H1 (cell line): ENCODE data around the gene MRPS24. TPM values are rescaled to one million over a fixed set of nuclear protein-coding genes. Genes with fewer than 3 reads are reported as not detected.
"Not testable (repeated sequence)": the region's sequence is repeated elsewhere in the genome, so short reads cannot be mapped to it uniquely, and the experiment has no call there.

Source experiments
- CTCF ChIA-PET: fragments of 300-600 bp; sonication (Branson Sonifier 250); formaldehyde crosslinking; loops from one replicate; lab custom pipeline; 2021; ENCODE audit not compliant: partially characterized antibody; lab: Charles Lee
- POLR2A ChIA-PET: fragments of 300-600 bp; sonication (Branson Sonifier 250); formaldehyde crosslinking; loops from one replicate; lab custom pipeline; 2021; ENCODE audit warnings: inconsistent platforms; ENCODE audit not compliant: partially characterized antibody; lab: Charles Lee
- DNase-seq, 2 experiments: peaks; one replicate each; pipeline versions ENCODE4 v3.0.0 to v3.0.0-alpha.2; 2010 to 2022; ENCODE audit warnings: low spot score in 2 of 2, low read depth in 1 of 2, mixed read lengths in 1 of 2
- FAIRE-seq: peaks from 2 replicates; lab custom pipeline; 2011; peaks lifted over from hg19 to GRCh38; lab: Jason Lieb, UNC
- H2AFZ ChIP-seq: 2 replicates; pipeline ENCODE4 v1.8.1; 2012; ENCODE audit warnings: low read length, inconsistent platforms
- H2AK5ac ChIP-seq: 2 replicates; pipeline ENCODE4 v1.6.1; 2013; ENCODE audit warnings: low read depth, low read length
- H2BK120ac ChIP-seq: replicated peaks from 2 replicates; pipeline ENCODE3; 2013; ENCODE audit warnings: low read depth, low read length, inconsistent platforms
- H2BK12ac ChIP-seq: 2 replicates; pipeline ENCODE4 v1.6.1; 2013; ENCODE audit warnings: low read depth, low read length
- H2BK15ac ChIP-seq: 2 replicates; pipeline ENCODE4 v1.6.1; 2013; ENCODE audit warnings: low read length
- H2BK20ac ChIP-seq: 2 replicates; pipeline ENCODE4 v1.6.1; 2013; ENCODE audit warnings: low read length
- H2BK5ac ChIP-seq: 2 replicates; pipeline ENCODE4 v1.6.1; 2013; ENCODE audit warnings: low read depth, low read length
- H3K14ac ChIP-seq: 2 replicates; pipeline ENCODE4 v1.6.1; 2013; ENCODE audit warnings: inconsistent platforms; ENCODE audit not compliant: insufficient read length
- H3K18ac ChIP-seq: 2 replicates; pipeline ENCODE4 v1.6.1; 2013; ENCODE audit warnings: low read length; ENCODE audit errors: extremely low read depth
- H3K23ac ChIP-seq: 2 replicates; pipeline ENCODE4 v1.6.1; 2013; ENCODE audit warnings: inconsistent platforms; ENCODE audit not compliant: insufficient read length
- H3K23me2 ChIP-seq: 2 replicates; pipeline ENCODE4 v1.6.1; 2013; ENCODE audit warnings: low read depth, low read length
- H3K27ac ChIP-seq: 2 replicates; pipeline ENCODE4 v1.6.1; 2011; ENCODE audit warnings: low read depth, low read length, inconsistent platforms
- H3K27me3 ChIP-seq, 4 experiments: replicated peaks in 1 of 4; 1 replicate in 1 of 4; 2 replicates in 3 of 4; pipeline versions ENCODE4 v1.6.1 to v1.8.1; 2011 to 2013; ENCODE audit warnings: low read length in 3 of 4, mild to moderate bottlenecking in 3 of 4, inconsistent platforms in 2 of 4, mixed read lengths in 2 of 4, moderate library complexity in 1 of 4; ENCODE audit not compliant: control insufficient read depth in 3 of 4, insufficient read depth in 3 of 4; ENCODE audit errors: extremely low read depth in 1 of 4
- H3K36me3 ChIP-seq, 4 experiments: 2 replicates each; pipeline versions ENCODE4 v1.6.1 to v1.8.1; 2011 to 2013; ENCODE audit warnings: mild to moderate bottlenecking in 4 of 4, low read length in 3 of 4, moderate library complexity in 2 of 4, control low read depth in 1 of 4, inconsistent platforms in 1 of 4; ENCODE audit not compliant: insufficient read depth in 4 of 4, control insufficient read depth in 2 of 4
- H3K4ac ChIP-seq: replicated peaks from 2 replicates; pipeline ENCODE3; 2013; ENCODE audit warnings: low read length, low read depth, mixed read lengths, inconsistent platforms; ENCODE audit not compliant: insufficient read length
- H3K4me1 ChIP-seq, 4 experiments: replicated peaks in 1 of 4; 1 replicate in 1 of 4; 2 replicates in 3 of 4; pipeline versions ENCODE4 v1.6.1 to v1.8.1; 2011 to 2013; ENCODE audit warnings: low read length in 3 of 4, inconsistent platforms in 2 of 4, mixed read lengths in 1 of 4; ENCODE audit not compliant: insufficient read depth in 4 of 4, control insufficient read depth in 3 of 4
- H3K4me2 ChIP-seq, 2 experiments: 2 replicates each; pipeline versions ENCODE4 v1.6.1 to v1.8.1; 2011 to 2013; ENCODE audit warnings: low read depth in 2 of 2, low read length in 2 of 2, control low read depth in 1 of 2, inconsistent platforms in 1 of 2, mild to moderate bottlenecking in 1 of 2; ENCODE audit not compliant: insufficient read depth in 1 of 2
- H3K4me3 ChIP-seq, 4 experiments: fragments of 200-600, 300-600 bp in 1 of 4; sonication (generic), shearing (Covaris generic), sonication (Bioruptor Twin) in 1 of 4; 2 replicates each; pipeline versions ENCODE4 v1.5.1 to v1.8.1; 2011 to 2016; ENCODE audit warnings: low read length in 4 of 4, low read depth in 3 of 4, control low read depth in 2 of 4, inconsistent platforms in 2 of 4, mild to moderate bottlenecking in 2 of 4, mixed read lengths in 1 of 4, moderate library complexity in 1 of 4; ENCODE audit not compliant: insufficient read depth in 2 of 4; ENCODE audit errors: extremely low read depth in 1 of 4
- H3K56ac ChIP-seq: replicated peaks from 2 replicates; pipeline ENCODE3; 2013; ENCODE audit warnings: low read depth, mild to moderate bottlenecking, mixed read lengths, low read length, inconsistent platforms; ENCODE audit not compliant: insufficient read length
- H3K79me1 ChIP-seq: 2 replicates; pipeline ENCODE4 v1.6.1; 2013; ENCODE audit warnings: low read depth, low read length, control low read depth
- H3K79me2 ChIP-seq, 2 experiments: 2 replicates each; pipeline versions ENCODE4 v1.6.1 to v1.8.1; 2012 to 2013; ENCODE audit warnings: low read length in 2 of 2, mild to moderate bottlenecking in 2 of 2, inconsistent platforms in 1 of 2; ENCODE audit not compliant: insufficient read depth in 2 of 2, control insufficient read depth in 1 of 2
- H3K9ac ChIP-seq, 4 experiments: replicated peaks in 1 of 4; 1 replicate in 1 of 4; 2 replicates in 3 of 4; pipeline versions ENCODE4 v1.6.1 to v1.8.1; 2011 to 2013; ENCODE audit warnings: low read depth in 3 of 4, low read length in 3 of 4, control low read depth in 2 of 4, mild to moderate bottlenecking in 2 of 4, moderate library complexity in 2 of 4, inconsistent platforms in 1 of 4; ENCODE audit errors: extremely low read depth in 1 of 4
- H3K9me3 ChIP-seq, 2 experiments: 2 replicates each; pipeline versions ENCODE4 v1.6.1 to v1.8.1; 2012 to 2013; ENCODE audit warnings: mild to moderate bottlenecking in 2 of 2, moderate library complexity in 2 of 2, control low read depth in 1 of 2, inconsistent platforms in 1 of 2, low read depth in 1 of 2, low read length in 1 of 2, mixed read lengths in 1 of 2; ENCODE audit not compliant: insufficient read depth in 2 of 2
- H4K20me1 ChIP-seq, 2 experiments: replicated peaks in 1 of 2; 2 replicates each; pipeline versions ENCODE3 to v1.8.1; 2011 to 2013; ENCODE audit warnings: inconsistent platforms in 2 of 2, low read length in 2 of 2, mild to moderate bottlenecking in 1 of 2; ENCODE audit not compliant: insufficient read depth in 2 of 2, control insufficient read depth in 1 of 2
- H4K5ac ChIP-seq: 2 replicates; pipeline ENCODE4 v1.6.1; 2013; ENCODE audit warnings: low read length, low read depth, mixed read lengths, inconsistent platforms; ENCODE audit not compliant: insufficient read length
- H4K8ac ChIP-seq: 2 replicates; pipeline ENCODE4 v1.8.0; 2013; ENCODE audit warnings: mild to moderate bottlenecking, moderate library complexity, low read length, inconsistent platforms; ENCODE audit not compliant: insufficient read depth; ENCODE audit errors: extremely low read depth
- H4K91ac ChIP-seq: replicated peaks from 2 replicates; pipeline ENCODE3; 2013; ENCODE audit warnings: low read length, mixed read lengths, inconsistent platforms; ENCODE audit not compliant: insufficient read length
- WGBS, 2 experiments: shearing (Covaris generic) in 1 of 2; methylation state at CpG; one replicate each; pipeline versions ENCODE4 v1.1.6 to v1.1.7; 2013 to 2015; ENCODE audit warnings: low lambda C conversion rate in 2 of 2, mixed read lengths in 2 of 2, inconsistent platforms in 1 of 2, low coverage in 1 of 2, missing lambda C conversion rate in 1 of 2; ENCODE audit not compliant: insufficient replicate concordance in 2 of 2, insufficient coverage in 1 of 2, insufficient read length in 1 of 2; ENCODE audit errors: extremely low coverage in 1 of 2, missing lambda C conversion rate in 1 of 2; 5-methylcytosine and 5-hydroxymethylcytosine counted together
- polyA plus RNA-seq, 7 experiments: library from polyadenylated mRNA; depleted of rRNA in 3 of 7; stranded (reverse) in 5 of 7; unstranded in 2 of 7; fragments of >200 nt in 5 of 7; fragments of 200-250 nt in 2 of 7; gene quantifications; 1 replicate in 5 of 7; 2 replicates in 1 of 7; 4 replicates in 1 of 7; pipeline versions ENCODE4 v1.2.1 to v1.2.3, GENCODE V29; 2011 to 2013; ENCODE audit warnings: missing spikeins in 2 of 7, mixed read lengths in 2 of 7
- total RNA-seq: library from RNA; stranded (reverse); fragmentation: NEBNext Ultra II Directional; extraction: Animal tissue kit (Norgen Biotek cat#: 25700); gene quantifications from 2 replicates; pipeline ENCODE4 v1.2.1, GENCODE V29; 2021

MRPS24 gene
- total and polyA plus RNA-seq, 2 of the 8 experiments (the other 6 are each of a cell fraction or from before 2014, with no cell fraction given) = 133 to 347 TPM

DNA sequence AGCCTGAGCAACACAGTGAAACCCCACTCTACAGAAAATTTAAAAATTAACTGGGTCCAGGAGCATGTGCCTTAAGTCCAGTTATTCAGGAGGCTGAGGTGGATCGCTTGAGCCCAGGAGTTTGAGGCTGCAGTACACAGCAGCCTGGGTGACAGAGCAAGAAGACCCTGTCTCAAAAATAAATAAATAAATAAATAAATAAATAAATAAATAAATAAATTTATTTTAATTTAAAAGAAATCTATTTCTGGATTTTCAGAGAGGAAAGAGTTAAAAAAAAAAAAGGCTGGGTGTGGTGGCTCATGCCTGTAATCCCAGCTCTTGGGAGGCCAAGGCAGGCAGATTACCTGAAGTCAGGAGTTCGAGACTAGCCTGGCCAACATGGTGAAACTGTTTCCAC is 29.3 kb upstream of the MRPS24 start:
- H4K91ac ChIP-seq, POLR2A ChIA-PET, H2AFZ ChIP-seq, H3K9me3 ChIP-seq, H3K27me3 ChIP-seq, H2BK15ac ChIP-seq, H2BK120ac ChIP-seq, FAIRE-seq, DNase-seq, H2AK5ac ChIP-seq, H3K36me3 ChIP-seq, H3K9ac ChIP-seq, H2BK12ac ChIP-seq, H3K79me1 ChIP-seq, H3K4me3 ChIP-seq, H3K56ac ChIP-seq, H3K23ac ChIP-seq, H3K4me2 ChIP-seq, H4K5ac ChIP-seq, H2BK5ac ChIP-seq, H3K14ac ChIP-seq, H3K4ac ChIP-seq, H3K23me2 ChIP-seq, H3K18ac ChIP-seq, H3K27ac ChIP-seq, H4K20me1 ChIP-seq, H4K8ac ChIP-seq, H2BK20ac ChIP-seq, H3K4me1 ChIP-seq: not testable (repeated sequence)
- CTCF ChIA-PET = interaction anchor here (1.6 kb wide), 1 partner anchor 13 kb away, joined by 3 read pairs; no protein-coding TSS in a partner anchor
- H3K79me2 ChIP-seq = peaks cover 0 to 52% of the 10 kb centered on the region in 2 experiments; a peak in 2 of 4 replicates
- 94% methylated on average over 2 of the region's 2 CpGs; no CpG with 5 or more reads in 1 of the 2 experiments for WGBS, 2 experiments
